Thymus (tissue), 11 donors: Measurements from ENCODE around the gene C16orf54. TPM values are rescaled to one million over a fixed set of nuclear protein-coding genes. Genes with fewer than 3 reads are reported as not detected.
"Not testable (repeated sequence)": the region's sequence is repeated elsewhere in the genome, so short reads cannot be mapped to it uniquely, and the experiment has no call there.

Experiments used
- DNase-seq, 9 donors: peaks; one replicate each; pipeline ENCODE4 v3.0.0-alpha.2; 2013; ENCODE audit warnings: low spot score in 9 of 9, low read depth in 6 of 9, missing footprints in 1 of 9
- H3K27ac ChIP-seq, 2 donors: one replicate each; pipeline ENCODE4 v1.5.1; 2013; ENCODE audit warnings: control low read depth in 1 of 2, low read depth in 1 of 2, low read length in 1 of 2, mild to moderate bottlenecking in 1 of 2, moderate library complexity in 1 of 2
- H3K27me3 ChIP-seq, 2 donors: one replicate each; pipeline ENCODE4 v1.5.1; 2013; ENCODE audit warnings: low read length in 1 of 2; ENCODE audit not compliant: control insufficient read depth in 2 of 2, insufficient read depth in 1 of 2
- H3K36me3 ChIP-seq, 2 donors: one replicate each; pipeline ENCODE4 v1.5.1; 2013; ENCODE audit warnings: low read length in 1 of 2, mild to moderate bottlenecking in 1 of 2, moderate library complexity in 1 of 2; ENCODE audit not compliant: control insufficient read depth in 2 of 2, insufficient read depth in 2 of 2
- H3K4me1 ChIP-seq, 2 donors: one replicate each; pipeline ENCODE4 v1.5.1; 2013; ENCODE audit warnings: low read length in 2 of 2; ENCODE audit not compliant: control insufficient read depth in 2 of 2, insufficient read depth in 2 of 2
- H3K4me3 ChIP-seq, 2 donors: one replicate each; pipeline ENCODE4 v1.5.1; 2013; ENCODE audit warnings: low read length in 2 of 2, control low read depth in 1 of 2, mild to moderate bottlenecking in 1 of 2
- H3K9me3 ChIP-seq, 2 donors: one replicate each; pipeline ENCODE4 v1.5.1; 2013; ENCODE audit warnings: low read length in 1 of 2, mild to moderate bottlenecking in 1 of 2; ENCODE audit not compliant: control insufficient read depth in 2 of 2, insufficient read depth in 1 of 2
- WGBS: extraction: QIAGEN DNeasy Blood & Tissue Kit; methylation state at CpG from one replicate; pipeline ENCODE4 v1.1.7; 2013; 5-methylcytosine and 5-hydroxymethylcytosine counted together
- polyA plus RNA-seq: library from polyadenylated mRNA; stranded (reverse); fragments of 200-250 nt; gene quantifications from one replicate; pipeline ENCODE4 v1.2.3, GENCODE V29; 2013
- total RNA-seq: library from RNA; stranded (reverse); fragments of 120-200 nt; gene quantifications from one replicate; pipeline ENCODE4 v1.2.4, GENCODE V29; 2013
- donor health status: healthy.

Gene C16orf54
- total and polyA plus RNA-seq, 2 donors, result 16.7 to 19.0 TPM

- no peaks in the 10 kb centered on the region for H3K36me3 ChIP-seq
- H3K4me3 ChIP-seq, result no peak overlapping the region
- H3K4me1 ChIP-seq, result peaks cover 0 to 5% of the 10 kb centered on the region in 2 donors
- no peaks in the 10 kb centered on the region for H3K27me3 ChIP-seq
- no peak for DNase-seq
- H3K9me3 ChIP-seq, result no peaks in the 10 kb centered on the region
- H3K27ac ChIP-seq, result no peak overlapping the region
- 78% methylated on average over 16 of the region's 16 CpGs for WGBS
Observed at GRCh38 chr16:29708917-29709600, 36.7 kb downstream of the C16orf54 start.

GRCh38 chr16:29707160-29707559 is 38.6 kb downstream of the C16orf54 start:
- not testable (repeated sequence) for H3K27me3 ChIP-seq, H3K4me3 ChIP-seq, H3K9me3 ChIP-seq, DNase-seq, H3K27ac ChIP-seq, H3K36me3 ChIP-seq
- peaks cover 4 to 17% of the 10 kb centered on the region in 2 donors for H3K4me1 ChIP-seq
- WGBS, result 100% methylated on average over 1 of the region's 1 CpG

GRCh38 chr16:29705030-29705429 is 40.8 kb downstream of the C16orf54 start:
- DNase-seq, result no peak
- no peak overlapping the region for H3K4me3 ChIP-seq
- 89% methylated on average over 2 of the region's 2 CpGs for WGBS
- H3K27ac ChIP-seq, result no peak overlapping the region
- H3K4me1 ChIP-seq, result peaks cover 12 to 32% of the 10 kb centered on the region in 2 donors
- no peaks in the 10 kb centered on the region for H3K27me3 ChIP-seq
- H3K9me3 ChIP-seq, result peaks cover 0 to 10% of the 10 kb centered on the region in 2 donors
- H3K36me3 ChIP-seq, result no peaks in the 10 kb centered on the region

DNA sequence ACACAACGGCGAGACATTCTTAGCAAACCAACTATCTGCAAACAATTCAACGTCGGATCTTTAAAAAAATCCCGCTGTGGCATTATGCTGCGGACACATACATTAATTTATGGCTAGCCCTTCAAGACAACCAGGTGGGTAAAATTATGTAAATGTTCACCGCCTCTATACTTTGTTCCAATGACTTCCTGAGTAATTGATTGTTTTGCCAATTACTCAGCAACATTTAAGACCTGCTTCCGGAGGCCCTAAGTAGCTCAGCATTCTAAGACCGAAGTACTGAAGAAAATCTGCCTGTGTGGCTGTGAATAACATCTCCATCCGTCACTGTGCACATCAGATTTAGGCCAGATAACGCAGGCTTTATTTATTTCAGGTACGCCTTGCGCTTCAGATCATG is 43.5 kb downstream of the C16orf54 start:
- H3K27ac ChIP-seq, result peak overlapping the region; percentile 76 to 86
- H3K27me3 ChIP-seq, result no peaks in the 10 kb centered on the region
- H3K36me3 ChIP-seq, result no peaks in the 10 kb centered on the region
- H3K4me1 ChIP-seq, result peaks cover 12 to 30% of the 10 kb centered on the region in 2 donors
- H3K4me3 ChIP-seq, result peak overlapping the region in 1 of 2 donors; percentile 12
- peaks cover 2 to 31% of the 10 kb centered on the region in 2 donors for H3K9me3 ChIP-seq
- 19% methylated on average over 13 of the region's 13 CpGs for WGBS
- peak in 5 of 9 donors; percentile 11 to 65 (median 43) for DNase-seq

DNA sequence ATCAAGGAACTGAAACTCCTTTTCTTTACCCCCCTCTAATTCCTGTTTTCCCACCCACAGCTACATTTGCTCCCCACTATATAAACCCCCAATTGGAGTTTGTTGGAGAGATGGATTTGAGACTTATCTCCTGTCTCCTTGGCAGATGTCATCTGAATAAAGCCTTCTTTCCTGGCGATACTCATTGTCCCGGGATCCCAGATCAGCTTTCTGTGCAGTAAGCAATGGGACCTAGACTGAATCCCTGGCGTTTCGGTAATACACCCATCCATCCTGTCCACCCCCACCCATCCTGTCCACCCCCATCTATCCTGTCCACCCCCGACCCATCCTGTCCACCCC is 44.6 kb downstream of the C16orf54 start:
- Histone ChIP-seq H3K27ac (peak overlapping the region in 1 of 2 donors; percentile 42), H3K9me3 (peaks cover 2 to 31% of the 10 kb centered on the region in 2 donors), H3K4me1 (peaks cover 12 to 30% of the 10 kb centered on the region in 2 donors), H3K27me3 (no peaks in the 10 kb centered on the region), H3K4me3 (no peak overlapping the region), H3K36me3 (peaks cover 0 to 2% of the 10 kb centered on the region in 2 donors)
- WGBS, result 94% methylated on average over 5 of the region's 5 CpGs
- DNase-seq, result no peak

GRCh38 chr16:29700253-29700987 is 45.4 kb downstream of the C16orf54 start:
- Histone ChIP-seq H3K36me3 (peaks cover 0 to 2% of the 10 kb centered on the region in 2 donors), H3K9me3 (peaks cover 2 to 31% of the 10 kb centered on the region in 2 donors), H3K4me3 (no peak overlapping the region), H3K27ac (no peak overlapping the region), H3K4me1 (peaks cover 12 to 30% of the 10 kb centered on the region in 2 donors), H3K27me3 (no peaks in the 10 kb centered on the region)
- 31% methylated on average over 14 of the region's 14 CpGs for WGBS
- DNase-seq, result peak in 6 of 9 donors; percentile 32 to 80 (median 63)

DNA sequence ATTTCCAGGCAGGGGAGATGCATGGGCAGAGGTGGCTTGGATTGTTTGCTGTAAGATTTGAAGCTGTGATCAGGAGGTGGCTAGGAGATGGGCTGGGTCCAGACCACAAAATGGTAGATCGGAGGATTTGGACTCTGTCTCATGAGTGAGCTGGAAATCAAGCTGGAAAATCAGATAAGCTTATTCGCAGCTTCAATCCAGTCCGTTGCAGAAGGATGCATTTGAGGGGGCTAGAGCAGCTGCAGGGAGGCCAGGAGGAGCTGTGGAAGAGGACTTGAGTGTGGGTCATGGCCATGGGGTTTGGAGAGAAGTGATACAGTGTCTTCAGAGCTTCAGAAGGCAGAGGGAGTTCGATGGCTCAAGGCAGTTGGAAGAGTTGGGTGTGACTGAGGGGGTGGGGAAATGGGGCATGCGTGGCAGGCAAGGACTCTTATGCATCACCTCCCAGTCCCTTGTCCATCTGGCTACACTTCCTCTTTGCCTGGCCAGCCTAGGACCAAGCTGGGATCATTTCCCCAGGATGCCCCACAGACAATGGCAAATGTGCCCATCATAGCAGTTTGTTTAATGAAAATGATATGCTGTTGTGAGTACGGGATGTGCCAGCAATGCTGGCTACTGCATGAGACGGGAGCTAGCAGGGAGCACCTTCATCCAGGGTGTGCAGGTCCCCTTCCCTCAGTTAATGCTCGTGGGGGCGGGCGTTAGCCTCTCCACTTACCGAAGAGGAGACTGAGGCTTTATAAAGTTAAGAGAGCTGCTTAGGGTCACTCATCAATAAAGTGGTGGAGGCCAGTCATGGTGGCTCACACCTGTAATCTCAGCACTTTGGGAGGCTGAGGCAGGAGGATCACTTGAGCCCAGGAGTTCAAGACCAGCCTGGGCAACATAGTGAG is 46.2 kb downstream of the C16orf54 start:
- H3K9me3 ChIP-seq, result peaks cover 2 to 31% of the 10 kb centered on the region in 2 donors
- WGBS, result 82% methylated on average over 11 of the region's 11 CpGs
- peaks cover 0 to 2% of the 10 kb centered on the region in 2 donors for H3K36me3 ChIP-seq
- H3K4me3 ChIP-seq, result no peak overlapping the region
- H3K27ac ChIP-seq, result no peak overlapping the region
- H3K27me3 ChIP-seq, result no peaks in the 10 kb centered on the region
- peaks cover 12 to 30% of the 10 kb centered on the region in 2 donors for H3K4me1 ChIP-seq
- DNase-seq, result no peak

GRCh38 chr16:29698484-29699323 is 47.1 kb downstream of the C16orf54 start:
- no peak for DNase-seq
- 97% methylated on average over 17 of the region's 17 CpGs for WGBS
- H3K9me3 ChIP-seq, result peaks cover 2 to 31% of the 10 kb centered on the region in 2 donors
- H3K27ac ChIP-seq, result no peak overlapping the region
- peaks cover 12 to 30% of the 10 kb centered on the region in 2 donors for H3K4me1 ChIP-seq
- H3K36me3 ChIP-seq, result peaks cover 0 to 2% of the 10 kb centered on the region in 2 donors
- H3K27me3 ChIP-seq, result no peaks in the 10 kb centered on the region
- no peak overlapping the region for H3K4me3 ChIP-seq
